GM10266 (cell line): ENCODE measurements around the gene HJV.

Source experiments
- DNase-seq: peaks from one replicate; pipeline ENCODE4 v3.0.0; 2012; ENCODE audit errors: extremely low spot score
- TF ChIP-seq, protein P1 (sequence below): IDR thresholded peaks from 2 replicates; pipeline ENCODE4 v1.5.1; 2012; ENCODE audit warnings: mild to moderate bottlenecking, low read depth; ENCODE audit not compliant: control insufficient read depth, insufficient read depth; ENCODE audit errors: missing control alignments

The HJV gene

DNA sequence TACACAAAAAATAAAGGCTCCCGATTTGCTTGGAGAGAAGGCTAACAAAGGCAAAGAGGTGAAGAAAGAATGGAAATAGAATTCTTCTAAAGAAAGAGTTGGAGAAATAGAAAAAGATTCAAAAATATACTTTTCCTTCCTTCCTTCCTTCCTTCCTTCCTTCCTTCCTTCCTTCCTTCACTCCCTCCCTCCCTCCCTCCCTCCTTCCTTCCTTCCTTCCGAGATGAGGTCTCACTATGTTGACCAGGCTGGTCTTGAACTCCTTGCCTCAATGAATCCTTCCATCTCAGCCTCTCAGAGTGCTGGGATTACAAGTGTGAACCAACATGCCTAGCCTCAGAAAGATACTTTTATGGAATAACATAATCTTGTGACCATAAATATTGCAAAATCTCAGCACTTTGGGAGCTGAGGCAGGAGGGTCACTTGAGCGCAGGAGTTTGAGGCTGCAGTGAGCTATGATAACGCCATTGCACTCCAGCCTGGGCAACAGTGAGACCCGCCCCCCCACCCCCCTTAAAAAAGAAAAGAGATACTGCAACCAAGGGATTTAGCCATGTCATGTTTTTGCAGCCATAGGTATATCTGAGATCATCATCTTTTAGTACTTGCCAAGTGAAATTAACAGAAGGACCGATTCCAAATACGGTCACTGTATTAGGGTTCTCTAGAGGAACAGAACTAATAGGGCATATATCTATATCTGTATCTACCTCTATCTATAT lies 1.0 kb upstream of the HJV start:
- TF ChIP-seq, protein P1, sequence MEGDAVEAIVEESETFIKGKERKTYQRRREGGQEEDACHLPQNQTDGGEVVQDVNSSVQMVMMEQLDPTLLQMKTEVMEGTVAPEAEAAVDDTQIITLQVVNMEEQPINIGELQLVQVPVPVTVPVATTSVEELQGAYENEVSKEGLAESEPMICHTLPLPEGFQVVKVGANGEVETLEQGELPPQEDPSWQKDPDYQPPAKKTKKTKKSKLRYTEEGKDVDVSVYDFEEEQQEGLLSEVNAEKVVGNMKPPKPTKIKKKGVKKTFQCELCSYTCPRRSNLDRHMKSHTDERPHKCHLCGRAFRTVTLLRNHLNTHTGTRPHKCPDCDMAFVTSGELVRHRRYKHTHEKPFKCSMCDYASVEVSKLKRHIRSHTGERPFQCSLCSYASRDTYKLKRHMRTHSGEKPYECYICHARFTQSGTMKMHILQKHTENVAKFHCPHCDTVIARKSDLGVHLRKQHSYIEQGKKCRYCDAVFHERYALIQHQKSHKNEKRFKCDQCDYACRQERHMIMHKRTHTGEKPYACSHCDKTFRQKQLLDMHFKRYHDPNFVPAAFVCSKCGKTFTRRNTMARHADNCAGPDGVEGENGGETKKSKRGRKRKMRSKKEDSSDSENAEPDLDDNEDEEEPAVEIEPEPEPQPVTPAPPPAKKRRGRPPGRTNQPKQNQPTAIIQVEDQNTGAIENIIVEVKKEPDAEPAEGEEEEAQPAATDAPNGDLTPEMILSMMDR = no peak
- DNase-seq = no peak

DNA sequence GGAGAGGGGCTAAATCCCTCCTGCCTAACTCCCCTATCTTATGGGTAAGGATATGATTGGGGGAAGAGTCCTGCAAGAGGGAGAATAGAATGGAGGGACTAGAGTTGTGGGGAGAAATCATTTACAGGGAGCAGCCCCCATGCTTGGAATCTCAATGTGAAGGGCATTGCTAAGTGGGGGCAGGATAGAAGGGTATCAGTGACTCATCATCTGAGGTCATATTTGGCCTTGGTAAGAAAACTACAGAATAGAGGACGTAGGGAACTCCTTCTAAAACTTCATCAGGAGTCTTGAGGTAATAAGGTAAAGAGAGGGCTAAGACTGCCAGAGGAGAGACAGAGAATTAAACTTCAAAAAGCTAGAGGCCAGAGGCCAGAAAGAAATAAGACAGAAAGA lies 487 bp downstream of the HJV start:
- DNase-seq = no peak
- TF ChIP-seq, protein P1 = no peak

DNA sequence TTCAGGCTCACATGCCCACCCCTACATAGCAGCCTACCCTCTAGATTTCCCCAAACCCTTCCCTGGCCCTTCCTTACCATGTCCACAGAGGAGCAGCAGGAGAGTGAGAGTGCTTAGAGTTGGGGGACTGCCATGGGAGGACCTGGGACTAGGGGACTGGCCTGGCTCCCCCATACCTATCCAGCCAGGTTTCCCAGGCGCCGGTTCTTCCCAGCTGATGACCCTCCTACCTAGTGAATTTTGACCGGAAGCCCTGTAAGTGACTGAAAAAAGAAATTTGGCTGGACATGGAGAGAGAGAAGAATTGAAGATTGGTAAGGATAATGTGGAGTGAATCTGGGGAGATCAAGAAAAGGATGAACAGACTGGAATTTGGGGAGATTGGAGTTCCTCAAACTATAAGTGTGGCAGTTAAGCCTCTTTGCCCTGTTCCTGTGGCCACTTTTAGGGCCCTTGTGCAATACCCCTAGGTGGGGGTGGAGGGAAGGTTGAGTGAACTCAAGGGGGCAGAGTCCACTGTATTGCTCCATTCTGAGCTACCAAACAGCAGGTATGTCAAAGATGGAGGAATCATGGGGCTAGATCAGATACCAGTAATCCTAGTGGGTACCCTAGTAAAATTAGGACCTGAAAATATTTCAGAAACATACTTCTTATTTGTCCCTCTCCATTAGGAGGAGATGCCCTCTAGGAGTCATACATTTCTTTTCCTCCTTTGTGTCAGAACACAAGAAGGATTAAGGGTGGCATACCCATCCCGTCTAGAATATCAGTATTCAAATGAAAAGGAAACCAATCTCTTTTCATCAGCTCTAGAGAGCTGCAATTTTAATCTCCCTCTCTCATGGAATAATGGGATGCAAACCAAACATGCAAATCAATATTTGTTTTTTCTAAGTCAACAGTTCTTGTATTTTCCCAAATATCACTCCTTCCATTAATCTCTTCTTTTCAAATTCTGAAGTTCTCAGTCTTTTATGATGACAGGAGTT lies 1.2 kb downstream of the HJV start:
- DNase-seq = no peak

DNA sequence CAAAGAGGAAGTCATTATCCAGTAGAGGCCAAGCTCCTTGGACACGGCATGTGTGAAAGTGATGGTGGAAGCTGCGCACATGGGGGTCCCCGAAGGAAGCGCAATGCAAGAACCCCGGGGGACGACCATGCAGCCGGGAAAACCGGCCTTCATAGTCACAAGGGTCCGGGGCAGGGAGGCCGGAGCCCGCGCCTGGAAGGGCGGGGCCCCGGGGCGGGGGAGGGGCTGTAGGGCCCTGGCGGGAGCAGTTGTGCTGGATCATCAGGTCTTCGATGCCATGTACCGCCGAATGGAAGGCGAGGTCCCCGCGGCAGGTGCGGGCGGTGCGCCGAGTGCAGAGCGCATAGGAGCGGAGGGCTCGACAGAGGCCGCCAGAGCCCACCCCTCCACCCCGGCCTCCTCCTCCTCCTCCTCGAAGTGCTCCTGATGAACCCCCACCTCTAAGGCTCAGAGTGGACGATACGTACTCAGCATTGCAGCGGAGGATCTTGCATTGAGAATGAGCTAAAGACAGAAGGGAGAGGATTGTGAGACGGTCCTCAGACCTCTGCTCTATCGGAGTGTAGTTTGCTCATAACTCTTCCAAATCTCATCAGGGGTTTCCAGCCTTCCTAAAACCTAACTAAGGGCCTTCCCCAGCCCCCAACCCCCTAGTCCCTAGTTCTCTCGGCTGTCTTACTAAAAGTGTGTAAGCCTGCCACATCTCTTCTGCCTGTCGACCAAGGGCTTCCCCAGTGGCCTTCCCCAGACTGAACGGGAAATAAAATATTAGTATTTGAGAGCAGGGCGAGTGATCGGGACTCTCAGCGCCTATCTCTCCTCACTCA lies 2.1 kb downstream of the HJV start:
- DNase-seq = no peak
- TF ChIP-seq, protein P1 = no peak

More for the DNA sequence above, 1.2 kb downstream of the HJV start:
- TF ChIP-seq, protein P1 = no peak

DNA sequence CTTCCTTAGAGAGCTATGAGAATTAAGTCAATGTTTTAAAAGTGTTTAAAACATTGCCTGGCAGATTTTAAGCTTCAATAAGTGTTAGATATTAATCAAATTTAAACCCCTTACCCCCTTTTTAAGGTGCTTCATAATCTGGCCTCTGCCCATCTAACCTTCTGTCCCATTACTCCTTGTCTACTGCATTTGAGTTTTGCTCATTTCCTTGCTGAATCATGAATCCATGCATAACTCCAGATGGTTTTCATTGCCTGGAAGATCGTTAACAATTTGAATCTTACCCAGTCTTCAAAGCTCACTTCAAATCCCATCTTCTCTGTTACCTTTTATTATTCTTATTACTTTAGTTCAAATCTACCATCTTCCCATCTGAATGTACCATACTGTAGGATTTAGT lies 4.6 kb downstream of the HJV start:
- no peak for DNase-seq
- TF ChIP-seq, protein P1 = no peak

DNA sequence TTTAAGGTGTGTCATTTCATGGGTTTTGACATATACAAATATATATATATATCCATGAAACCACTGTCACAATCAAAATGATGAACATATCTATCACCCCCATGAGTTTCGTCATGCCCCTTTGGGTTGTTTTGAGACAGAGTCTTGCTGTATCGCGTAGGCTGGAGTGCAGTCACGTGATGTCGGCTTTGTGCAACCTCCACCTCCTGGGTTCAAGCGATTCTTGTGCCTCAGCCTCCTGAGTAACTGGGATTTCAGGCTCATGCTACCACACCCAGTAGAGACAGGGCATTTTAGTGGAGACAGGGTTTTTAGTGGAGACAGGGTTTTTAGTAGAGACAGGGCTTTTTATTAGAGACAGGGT lies 8.0 kb downstream of the HJV start:
- TF ChIP-seq, protein P1 = no peak
- no peak for DNase-seq
